COLO829 (cell line): ENCODE measurements around the gene NCK1.

Experiments
- DNase-seq: peaks from one replicate; pipeline ENCODE4 v3.0.0; 2012; ENCODE audit warnings: low spot score

The NCK1 gene

DNA sequence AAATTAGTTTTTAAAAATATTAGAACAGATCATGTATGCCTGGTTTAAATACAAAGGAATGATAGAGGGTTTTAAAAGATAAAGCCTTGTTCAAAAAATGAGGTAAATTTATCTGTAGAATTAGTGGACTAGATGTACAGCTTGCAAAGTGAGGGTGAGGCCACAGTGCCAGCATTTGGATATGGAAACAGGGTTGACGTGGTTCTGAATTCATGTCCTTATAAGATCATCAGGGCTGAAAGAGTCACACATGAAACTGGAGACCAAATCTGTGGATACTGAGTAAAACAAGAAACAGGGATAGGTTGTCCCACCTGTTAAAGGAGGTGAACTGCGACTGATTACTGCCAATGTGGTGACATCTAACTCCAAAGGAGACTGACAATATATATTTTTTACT is 46.3 kb downstream of the NCK1 start:
- DNase-seq = no peak

DNA sequence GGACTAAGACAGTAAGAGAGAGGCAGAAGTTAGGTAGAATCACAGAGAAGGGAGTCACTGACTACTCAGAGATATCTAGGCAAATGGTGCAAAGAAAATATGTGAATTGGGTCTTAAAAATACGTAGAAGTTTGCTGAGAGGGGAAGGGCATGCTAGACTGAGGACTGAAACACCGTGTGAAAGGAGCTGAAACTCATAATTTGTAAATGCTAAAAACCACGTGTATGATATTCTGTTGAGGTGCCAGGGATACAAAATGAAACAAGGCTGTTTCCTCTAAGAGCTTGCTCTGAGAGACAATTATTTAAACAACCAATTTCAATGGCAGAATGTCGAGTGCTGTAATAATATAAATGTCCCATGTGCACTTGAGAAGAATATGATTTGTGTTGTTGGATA is 47.2 kb downstream of the NCK1 start:
- DNase-seq = no peak

DNA sequence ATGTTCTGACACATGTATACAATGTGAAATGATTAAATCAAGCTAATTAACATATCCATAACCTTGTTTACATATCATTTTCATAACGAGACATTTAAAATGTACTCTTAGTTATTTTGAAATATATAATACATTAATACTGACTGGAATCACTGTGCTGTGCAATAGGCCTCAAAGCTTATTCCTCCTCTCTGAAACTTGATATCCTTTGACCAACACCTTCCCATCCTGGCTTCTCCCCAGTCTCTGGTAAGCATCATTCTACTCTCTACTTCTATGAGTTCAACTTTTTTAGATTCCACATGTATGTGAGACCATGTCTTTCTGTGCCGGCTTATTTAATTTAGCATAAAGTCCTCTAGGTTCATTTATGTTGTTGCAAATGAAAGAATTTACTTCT is 48.7 kb downstream of the NCK1 start:
- no peak for DNase-seq

DNA sequence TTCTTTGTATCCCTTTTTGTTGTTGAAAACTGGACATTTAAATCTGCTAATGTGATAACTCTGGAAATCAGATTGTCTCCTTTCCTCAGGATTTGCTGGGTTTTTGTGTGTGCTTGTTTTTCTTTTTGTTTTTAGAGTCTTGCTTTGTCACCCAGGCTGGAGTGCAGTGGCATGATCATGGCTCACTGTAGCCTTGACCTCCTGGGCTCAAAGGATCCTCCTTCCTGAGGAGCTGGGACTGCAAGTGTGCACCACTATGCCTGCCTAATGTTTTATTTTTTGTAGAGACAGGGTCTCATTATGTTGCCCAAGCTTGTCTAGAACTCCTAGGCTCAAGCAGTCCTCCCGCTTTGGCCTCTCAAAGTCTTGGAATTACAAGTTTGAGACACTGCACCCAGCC is 51.2 kb downstream of the NCK1 start:
- no peak for DNase-seq

DNA sequence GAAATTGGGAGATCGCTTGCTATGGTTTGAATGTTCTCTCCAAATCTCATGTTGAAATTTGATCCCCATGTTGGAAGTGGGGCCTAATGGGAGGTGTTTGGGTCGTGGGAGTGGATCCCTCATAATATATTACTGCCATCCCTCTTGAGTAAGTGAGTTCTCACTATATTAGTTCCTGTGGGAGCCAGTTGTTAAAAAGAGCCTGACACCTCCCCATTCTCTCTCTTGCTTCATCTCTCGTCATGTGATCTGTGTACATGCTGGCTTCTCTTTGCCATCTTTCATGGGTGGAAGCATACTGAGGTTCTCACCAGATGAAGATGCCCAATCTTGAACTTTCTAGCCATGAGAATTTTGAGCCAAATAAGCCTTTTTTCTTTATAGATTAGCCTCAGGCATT is 52.7 kb downstream of the NCK1 start:
- no peak for DNase-seq

DNA sequence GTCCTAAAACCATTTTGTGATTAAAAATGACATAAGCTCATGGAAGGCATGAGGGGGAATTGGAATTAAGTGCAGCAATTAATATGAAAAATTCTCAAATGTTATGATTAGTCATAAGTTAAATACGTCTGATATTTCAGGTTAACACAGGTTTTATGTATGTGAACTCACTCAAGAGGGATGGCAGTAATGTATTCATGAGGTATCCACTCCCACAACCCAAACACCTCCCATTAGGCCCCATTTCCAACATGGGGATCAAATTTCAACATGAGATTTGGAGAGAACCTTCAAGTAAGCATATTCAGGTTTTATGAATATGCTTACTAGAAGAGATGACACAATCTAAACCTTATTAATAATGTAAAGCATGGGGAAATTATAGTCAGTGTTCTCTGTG is 54.2 kb downstream of the NCK1 start:
- no peak for DNase-seq

DNA sequence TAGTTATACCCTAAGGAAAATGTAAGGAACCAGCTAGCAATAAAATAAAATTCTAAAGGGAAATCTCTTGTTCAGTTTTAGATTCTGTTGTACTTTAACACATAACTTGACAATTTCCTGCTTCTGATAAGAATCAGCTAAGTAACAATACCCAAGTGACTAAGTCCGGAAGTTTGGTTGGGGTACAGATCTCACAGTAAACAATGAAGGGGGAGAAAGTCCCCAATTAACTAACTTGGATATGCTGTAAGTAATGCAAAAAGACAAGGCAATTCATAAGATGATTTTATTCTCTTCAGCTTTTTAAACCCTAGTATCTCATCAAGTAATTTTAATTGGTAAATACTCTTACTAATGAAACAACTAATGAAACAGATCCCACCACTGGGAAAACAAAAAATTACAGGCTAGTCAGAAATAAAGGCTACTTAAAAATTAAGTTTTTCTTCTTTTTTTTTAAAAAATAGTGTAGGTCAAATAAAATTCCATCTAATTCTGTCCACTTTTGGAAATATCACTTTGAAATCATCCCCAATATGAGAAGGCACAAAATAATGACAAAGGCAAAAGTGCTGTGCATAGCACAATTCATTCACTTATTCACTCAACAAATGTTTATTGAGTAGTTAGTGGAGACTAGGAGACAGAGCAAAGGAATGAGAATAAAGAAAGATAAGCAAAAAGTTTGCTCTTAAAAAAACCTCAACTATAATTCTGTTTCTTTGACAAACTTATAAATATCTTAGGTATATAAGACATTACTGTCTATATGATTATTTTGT is 58.0 kb downstream of the NCK1 start:
- DNase-seq = no peak

DNA sequence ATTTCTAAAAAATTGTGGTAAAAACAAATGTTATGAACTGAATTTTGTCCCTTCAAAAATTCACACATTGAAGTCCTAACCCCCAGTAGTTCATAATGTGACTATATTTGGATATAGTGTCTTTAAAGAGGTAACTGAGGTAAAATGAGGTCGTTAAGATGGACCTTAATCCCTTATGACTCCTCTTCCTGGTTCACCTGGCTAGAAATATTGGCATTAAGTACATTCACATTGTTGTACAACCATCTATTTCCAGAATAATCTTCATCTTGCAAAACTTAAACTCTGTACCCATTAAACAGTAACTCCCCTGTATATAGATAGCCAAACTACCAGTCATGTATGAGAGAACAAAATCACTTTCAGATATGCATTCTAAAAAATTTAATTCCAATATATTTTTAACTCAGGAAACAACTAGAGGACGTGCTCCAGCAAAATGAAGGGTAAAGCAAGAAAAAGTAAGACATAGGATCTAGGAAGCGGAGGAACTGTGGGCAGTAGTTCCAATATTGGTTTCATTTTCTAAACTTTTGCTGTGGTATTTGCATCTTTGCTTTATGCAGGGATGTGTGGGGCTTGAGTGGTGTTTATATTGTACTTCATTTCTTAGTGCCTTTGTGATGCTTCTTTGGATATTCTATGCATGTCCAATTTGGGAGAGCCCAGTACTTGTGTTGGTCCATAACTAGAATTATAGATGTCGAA is 59.0 kb downstream of the NCK1 start:
- no peak for DNase-seq

DNA sequence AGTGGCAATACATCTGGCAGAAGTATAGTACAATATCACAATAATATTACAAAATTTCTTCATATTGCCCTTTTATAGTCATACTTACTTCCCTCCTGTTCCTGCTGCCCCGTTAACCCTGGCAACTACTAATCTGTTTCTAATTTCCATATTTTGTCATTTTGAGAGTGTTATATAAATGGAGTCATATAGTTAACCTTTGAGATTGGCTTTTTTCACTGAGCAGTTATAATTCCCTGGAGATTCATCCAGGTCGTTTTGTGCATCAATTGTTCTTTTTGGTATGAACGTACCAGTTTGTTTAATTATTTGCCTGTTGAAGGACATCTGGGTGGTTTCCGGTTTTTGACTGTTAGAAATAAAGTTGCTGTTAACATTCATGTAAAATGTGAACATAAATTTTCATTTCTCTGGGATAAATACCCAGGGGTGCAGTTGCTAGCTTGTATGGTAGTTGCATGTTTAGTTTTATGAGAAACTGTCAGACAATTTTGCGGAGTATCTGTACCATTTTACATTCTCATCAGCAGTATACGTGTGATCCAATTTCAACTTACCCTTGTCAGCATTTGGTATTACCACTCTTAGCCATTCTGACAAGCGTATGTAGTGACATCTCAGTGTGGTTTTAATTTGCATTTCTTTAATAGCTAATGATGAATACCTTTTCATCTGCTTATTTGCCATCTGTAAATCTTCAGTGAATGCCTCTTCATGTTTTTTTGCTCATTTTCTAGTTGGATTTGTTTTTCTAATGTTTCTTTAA is 63.6 kb downstream of the NCK1 start:
- DNase-seq = no peak

DNA sequence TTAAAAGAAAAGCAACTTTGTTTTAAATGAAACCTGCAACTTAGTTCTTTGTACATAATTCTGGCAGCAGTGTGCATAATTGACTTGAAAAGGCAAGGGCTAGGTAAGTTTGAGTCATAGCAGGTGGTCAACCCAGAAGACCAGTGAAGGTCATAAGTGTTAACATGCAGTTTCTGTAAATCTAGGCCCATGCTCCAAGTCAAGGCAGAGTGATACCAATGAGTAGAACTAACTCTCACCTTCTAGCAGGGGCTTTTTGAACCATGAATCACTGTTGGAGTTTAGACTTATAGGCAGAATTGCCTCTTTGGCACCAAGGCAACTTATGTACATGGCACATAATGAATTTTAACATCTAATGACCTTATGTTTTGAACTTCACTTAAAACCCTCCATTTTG is 66.2 kb downstream of the NCK1 start:
- no peak for DNase-seq

DNA sequence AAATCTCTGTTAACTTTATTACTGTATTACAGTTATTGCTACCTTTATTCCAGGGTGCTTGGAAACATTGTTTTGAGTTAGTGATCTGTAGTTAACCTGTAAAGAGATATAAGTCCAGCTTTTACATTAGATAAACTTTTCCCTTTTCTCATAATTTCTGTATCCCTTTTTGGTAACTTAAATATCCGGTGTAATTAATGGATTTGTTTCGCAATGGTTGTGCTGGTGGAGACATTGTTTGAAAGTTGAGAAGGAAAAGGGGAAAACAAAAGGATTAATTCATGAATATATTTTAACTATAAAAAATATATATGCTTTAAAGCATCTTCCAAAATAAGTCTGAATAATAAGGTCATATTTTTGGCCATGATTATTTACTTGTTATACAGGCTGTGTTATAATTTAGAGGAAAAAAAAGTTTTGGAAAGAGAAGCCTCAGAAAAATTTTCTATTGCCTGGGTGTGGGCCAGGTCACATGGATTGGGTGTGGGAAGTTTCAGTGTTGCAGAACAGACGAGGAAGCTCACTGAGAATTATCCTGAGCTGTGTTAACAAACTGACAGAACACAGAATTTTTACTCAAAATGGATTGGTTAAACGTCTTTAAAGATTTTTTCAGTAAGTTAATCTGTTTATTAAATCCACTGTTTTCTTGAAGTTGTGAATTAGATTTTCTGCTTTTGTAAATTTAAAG is 68.1 kb downstream of the NCK1 start:
- DNase-seq = peak; percentile 54

DNA sequence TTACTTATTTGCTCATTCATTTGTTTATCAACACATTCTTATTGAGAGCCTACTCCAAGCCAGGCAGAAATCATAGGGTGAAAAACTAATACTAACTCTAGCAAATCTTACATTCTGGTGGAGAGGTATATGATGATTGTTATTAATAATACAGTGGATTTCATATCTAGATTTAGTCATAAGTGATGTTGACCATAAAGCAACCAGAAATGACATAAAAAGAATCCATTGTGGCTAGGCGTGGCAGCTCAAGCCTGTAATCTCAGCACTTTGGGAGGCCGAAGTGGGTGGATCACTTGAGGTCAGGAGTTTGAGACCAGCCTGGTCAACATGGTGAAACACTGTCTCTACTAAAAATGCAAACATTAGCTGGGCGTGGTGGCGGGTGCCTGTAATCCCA is 69.6 kb downstream of the NCK1 start:
- no peak for DNase-seq

DNA sequence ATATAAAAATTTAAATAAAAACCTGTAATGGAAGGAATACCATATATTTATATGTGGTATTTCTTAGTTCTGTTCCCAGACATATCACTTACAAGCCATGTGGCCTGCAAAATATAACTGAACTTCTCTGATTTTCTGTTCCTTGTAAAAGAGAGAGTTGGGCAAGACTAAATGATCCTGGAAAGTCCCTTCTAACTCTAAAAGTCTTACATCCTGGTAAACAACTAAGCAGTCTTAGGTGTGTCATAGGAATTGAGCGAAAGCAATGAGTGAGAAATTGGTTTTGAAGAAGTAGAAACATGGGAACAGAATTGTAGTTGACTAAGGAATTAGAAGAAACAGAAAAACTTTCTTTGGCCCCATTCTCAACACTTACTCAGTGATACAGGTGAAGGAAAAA is 70.5 kb downstream of the NCK1 start:
- DNase-seq = no peak

DNA sequence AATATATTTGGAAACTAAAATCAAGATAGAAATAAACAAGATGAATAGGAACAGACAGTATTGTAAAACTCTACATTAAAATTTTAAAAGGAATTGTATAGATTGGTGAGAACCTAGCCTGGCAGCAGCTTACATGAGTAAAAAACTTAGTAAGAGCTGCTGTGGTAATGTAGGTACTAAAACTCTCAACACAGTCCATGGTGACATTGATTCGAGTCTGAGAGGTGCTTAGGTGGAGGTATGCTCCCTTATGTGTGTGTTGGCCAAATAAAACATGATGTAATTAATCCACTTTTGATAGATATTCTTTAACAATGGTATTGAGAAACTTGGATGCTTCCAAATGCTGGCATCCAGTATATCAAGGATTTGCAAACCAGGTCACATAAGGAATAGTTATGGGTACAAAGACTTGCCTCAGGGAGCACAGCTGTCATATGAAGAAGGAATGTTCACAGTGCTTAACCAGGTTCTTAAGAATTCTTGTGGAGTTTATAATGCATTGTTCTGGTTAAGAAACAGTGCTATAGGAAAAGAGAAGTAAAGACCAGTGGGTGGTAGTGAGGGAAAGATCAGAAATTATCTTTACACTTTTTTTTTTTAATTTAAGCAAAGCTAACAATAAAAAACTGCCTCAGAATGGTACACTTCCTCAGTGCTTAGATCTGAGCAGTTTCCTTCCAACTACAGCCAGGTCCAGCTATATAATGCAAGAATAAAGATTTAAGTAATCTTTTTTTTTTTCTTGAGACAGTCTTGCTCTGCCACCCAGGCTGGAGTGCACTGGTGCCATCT is 71.2 kb downstream of the NCK1 start:
- DNase-seq = no peak

DNA sequence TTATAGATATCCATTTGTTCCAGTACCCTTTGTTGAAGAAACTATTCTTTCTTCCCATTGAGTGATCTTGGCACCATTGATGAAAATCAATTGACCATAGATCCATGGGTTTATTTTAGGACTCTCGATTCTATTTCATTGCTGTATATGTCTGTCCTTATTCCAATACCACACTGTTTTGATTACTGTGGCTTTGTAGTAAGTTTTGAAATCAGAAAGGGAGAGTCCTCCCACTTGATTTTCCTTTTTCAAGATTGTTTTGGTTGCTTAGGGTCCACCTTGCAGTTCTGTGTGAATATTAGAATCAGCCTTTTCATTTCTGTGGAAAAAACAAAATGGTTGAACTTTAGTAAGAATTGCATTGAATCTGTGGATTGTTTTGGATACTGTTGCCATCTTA is 75.2 kb downstream of the NCK1 start:
- DNase-seq = no peak

DNA sequence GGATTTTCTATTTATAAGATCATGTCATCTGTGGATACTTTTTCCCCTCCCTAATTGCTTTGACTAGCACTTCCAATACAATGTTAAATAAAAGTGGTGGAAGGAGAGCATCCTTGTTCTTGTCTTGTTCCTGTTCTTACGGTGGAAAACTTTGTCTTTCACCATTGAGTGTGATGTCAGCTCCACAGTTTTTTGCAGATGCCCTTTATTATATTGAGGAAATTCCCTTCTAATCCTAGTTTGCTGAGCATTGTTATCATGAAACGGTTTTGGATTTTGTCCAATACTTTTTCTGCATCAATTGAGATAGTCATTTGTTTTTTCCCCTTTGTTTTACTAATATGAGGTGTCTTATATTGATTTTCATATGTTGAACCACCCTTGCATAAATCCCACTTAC is 75.8 kb downstream of the NCK1 start:
- DNase-seq = no peak

DNA sequence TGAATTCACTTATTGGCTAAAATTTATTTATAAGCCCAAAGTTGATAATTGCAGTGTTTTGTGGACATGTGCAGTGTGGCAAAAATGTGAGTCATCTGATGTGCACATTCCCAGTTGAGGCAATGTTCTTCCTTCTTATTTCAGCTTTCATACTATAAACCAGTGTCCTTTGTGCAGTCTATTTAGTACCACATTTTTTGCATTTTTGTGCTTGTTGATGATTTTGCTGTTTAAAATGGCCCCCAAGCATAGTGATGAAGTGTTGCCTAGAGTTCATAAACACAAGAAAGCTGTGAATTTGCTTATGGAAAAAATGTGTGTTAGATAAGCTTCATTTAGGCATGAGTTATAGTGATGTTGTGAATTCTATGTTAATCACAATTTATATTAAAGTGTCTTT is 76.3 kb downstream of the NCK1 start:
- DNase-seq = peak; percentile 32

DNA sequence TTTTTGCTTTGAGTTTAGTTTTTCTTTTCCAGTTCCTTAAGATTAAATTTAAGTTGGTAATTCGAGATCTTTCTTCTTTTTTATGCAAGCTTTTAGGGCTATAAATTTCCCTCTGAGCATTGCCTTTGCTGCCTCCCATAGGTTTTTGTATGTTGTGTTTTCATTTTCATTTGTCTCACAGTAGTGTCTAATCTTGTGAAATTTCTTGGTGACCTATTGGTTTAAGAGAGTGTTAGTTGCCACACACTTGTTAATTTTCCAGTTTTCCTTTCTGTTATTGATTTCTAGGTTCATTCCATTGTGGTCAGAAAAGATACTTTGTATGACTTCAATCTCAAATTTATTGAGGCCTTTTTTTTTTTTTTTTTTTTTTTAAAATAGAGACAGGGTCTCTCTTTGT is 77.5 kb downstream of the NCK1 start:
- no peak for DNase-seq

DNA sequence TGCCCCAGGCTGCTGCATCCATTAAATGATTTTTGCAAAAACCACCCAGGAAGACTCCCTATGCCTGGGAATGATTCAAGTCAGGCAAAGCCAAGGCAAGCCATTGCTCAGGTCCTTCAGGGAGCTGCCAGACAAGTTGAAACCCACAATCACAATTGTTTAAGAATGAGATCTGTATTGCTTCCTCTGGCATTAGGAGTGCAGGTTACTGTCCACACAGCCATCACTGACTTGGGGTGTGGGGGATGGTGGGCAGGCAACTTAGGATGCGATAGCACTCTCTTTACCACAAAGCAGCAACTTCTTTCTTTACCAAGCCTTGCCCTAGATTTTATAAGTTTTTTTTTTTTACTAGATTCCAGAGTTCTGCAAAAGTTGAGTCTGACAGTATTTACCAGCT is 80.8 kb downstream of the NCK1 start:
- DNase-seq = no peak

DNA sequence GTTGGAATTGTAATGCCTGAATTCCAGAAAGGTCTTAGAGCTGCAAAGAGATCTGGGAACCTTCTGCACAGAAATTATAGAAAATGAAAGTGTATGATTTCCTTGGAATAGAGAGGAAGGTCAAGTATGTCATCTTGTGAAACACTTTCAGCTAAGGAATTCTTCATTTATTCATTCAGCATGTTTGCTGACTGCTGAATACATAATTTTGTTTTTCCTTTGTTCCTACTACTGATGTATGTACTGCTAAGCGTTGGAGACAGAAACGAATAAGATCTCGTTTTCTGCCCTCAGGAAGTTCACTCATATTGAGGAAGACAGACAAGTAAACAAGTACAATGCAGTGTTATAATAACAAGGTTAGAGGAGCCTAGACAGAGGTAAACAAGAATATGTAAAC is 81.4 kb downstream of the NCK1 start:
- DNase-seq = no peak

DNA sequence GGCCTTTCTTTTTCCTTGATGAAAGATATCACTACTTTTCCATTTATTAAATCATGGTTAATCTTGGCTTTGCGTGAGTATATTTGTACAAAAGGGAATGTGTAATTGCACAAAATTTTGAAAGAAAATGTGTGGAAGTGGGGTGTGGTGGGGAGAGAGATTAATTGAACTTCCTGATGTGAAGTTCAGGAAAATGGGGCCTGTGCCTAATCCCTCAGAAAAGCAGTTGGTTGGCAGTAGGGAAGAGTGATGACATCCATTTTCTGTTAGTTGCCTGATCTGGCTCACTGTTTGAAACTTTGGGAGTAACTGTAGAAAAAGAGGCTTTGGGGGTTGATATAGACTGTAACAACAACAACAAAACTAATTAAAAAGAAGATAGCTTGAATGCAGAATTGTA is 85.0 kb downstream of the NCK1 start:
- DNase-seq = no peak

DNA sequence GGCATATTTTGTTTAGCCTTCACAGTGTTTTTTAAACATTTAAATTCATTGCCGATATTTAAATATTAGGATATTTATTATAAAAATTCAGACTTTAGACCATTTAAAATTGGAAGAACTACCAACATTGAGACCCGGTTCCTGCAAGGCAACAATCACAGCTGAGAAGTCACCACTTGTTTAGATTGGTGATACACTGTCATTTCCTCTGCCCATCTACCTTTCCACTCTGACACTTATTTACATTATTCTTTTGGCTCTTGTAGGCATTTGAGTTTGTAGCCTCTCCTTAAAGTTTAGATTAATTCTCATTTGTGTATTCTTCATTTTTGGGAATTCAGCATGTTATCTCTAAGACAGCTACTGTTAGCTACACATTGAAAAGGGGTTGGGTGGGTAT is 85.5 kb downstream of the NCK1 start:
- no peak for DNase-seq
